Measurements from ENCODE around the gene FAM227A.

The FAM227A gene

DNA sequence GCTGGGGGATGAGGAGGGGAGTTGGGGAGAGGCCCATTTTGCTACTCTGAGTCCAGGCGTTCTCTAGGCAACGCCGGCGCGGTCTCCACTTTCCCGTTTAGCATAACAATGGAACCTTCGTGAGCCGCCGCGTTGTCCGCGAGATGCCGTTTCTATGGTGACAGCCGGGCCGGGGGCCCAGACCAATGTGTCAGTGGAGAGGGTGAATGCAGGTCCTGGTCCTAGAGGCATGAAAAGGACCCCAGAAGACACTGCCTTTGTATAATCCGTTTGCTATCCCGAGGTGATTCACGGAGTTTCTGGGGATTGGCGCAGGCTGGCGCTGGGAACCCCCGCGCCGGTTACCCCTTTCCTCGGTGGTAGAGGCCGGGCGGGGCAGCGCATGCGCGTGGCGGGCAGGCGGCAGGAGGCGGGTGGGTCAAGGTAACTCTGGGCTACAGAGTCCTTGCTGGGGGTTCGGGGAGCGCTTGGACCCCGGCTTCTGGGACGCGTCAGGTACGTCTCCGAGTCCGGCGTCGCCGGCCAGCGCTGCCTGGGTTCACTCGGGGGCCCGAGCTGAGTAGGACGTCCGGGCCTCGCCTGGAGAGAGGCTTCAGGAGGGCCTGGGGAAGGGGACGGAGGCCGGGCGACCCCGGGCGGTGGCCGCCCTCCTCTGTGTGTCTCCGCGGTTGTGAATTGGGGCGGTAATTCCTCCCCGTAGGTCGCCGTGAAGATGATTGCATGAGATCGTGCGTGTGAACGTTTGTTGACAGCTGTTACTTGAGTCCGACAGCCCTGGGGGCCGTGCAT, at the start of gene FAM227A, which contains the start of gene CBY1:
TSS of gene FAM227A (minus strand) at position 137 of the 789 bp plus-strand sequence. CDS start 6,224 bp downstream, outside the sequence.
TSS of gene CBY1 (plus strand) at position 383 of the 789 bp plus-strand sequence. CDS start 11,417 bp downstream, outside the sequence.
- peak; percentile 77 for DNase-seq

GRCh38 chr22:38705235-38706100, 49.3 kb upstream of the FAM227A start, which contains the start of gene GTPBP1:
TSS of gene GTPBP1 (plus strand) at chr22:38705944. CDS start at chr22:38705956, 12 bp downstream.
- peak; percentile 99 for DNase-seq

- DNase-seq: no peak
Observed at GRCh38 chr22:38704654-38705234, 48.6 kb upstream of the FAM227A start.

DNA sequence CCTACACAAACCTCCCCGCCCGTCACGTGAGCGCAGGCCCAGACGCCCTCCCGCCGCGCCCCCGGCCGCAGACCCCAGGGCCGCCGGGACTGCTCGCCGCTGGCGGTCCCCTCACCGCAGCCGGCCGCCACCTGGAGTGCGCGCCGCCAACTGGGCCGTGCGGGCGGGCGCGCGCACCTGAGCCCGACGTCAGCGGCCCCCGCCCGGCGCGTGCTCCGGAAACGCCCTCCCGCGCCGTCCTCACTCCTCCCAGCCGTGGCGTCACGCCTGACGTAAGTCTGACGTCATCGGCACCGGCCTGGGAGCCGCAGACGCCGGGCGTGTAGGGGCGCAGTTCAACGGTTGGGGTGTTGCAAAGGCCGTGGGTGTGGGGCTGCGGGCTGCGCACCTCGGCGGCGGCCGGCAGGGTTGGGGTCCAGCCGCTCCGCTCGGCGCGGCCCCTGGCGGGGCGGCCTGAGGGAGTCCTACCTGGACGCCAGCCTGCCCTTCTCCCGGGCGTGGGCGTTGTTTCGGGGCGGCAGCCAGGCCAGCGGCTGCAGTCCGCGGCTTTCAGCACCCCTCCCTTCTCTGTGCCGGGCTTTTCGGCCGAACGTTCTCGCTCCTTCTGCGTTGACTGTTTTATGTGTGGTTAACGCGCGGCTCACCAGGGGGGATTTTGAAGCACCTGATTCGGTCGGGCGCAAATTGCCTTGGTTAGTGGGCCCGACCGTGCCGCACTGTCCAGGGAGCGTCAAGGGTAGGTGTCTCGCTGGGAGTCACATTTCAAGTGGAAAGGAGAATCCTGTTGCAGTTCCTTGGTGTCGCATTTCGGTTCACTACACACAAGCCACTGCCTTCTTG, 44.8 kb upstream of the FAM227A start, which contains the start of gene JOSD1:
TSS of gene JOSD1 (minus strand) at position 155 of the 840 bp plus-strand sequence. CDS start 956 bp downstream, outside the sequence.
- DNase-seq: peak; percentile 40

DNA sequence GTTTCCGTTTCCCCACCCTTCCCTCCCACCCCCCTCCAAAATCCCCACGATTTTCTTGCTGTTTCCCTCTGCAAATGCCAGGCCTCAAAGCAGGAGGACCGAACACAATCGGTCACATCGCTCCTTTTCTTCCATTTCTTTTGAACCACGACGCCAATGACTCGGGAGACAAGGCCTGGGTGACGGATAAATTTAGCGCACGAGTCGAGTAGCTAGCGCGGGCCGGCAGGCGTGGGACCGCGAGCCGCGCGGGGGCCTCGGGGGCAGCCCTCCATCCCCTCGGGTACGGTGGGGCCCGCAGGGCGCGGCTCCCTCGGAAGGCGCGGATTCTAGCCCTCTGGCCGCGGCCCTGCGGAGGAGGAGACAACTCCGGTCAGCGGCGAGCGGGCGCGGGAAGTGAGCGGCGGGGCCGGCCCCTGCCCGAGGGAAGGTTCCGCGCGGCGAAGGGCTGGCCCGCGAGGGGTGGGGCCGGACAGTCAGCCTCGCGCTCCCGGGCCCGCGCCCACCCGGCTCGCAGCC, 44.1 kb upstream of the FAM227A start:
- DNase-seq: no peak

GRCh38 chr22:38699784-38700183, 43.6 kb upstream of the FAM227A start:
- no peak for DNase-seq

DNA sequence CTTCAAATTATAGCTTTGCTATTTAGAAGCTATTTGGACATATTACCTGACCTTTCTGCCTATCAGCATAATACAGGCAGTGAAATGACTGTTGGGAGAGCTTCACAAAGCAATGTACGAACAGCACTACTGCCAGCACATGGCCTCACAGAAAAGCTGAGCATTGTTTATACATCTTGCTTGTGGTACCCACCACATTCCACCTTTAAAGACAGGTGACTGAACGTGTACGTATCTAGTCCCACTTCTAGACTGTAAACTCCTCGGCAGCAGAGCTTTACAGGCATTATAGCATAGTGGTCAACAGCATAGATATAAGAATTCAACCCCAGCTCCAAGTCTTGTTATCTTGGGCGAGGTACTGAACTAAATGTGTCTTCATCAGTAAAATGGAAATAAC, 43.0 kb upstream of the FAM227A start:
- DNase-seq: no peak

- no peak for DNase-seq
Observed at GRCh38 chr22:38698407-38699094, 42.4 kb upstream of the FAM227A start.

- DNase-seq: no peak
Observed at GRCh38 chr22:38697425-38698089, 41.4 kb upstream of the FAM227A start.

- DNase-seq: no peak
Observed at GRCh38 chr22:38696606-38697424, 40.6 kb upstream of the FAM227A start.

GRCh38 chr22:38694940-38695339, 38.7 kb upstream of the FAM227A start:
- DNase-seq: no peak

DNA sequence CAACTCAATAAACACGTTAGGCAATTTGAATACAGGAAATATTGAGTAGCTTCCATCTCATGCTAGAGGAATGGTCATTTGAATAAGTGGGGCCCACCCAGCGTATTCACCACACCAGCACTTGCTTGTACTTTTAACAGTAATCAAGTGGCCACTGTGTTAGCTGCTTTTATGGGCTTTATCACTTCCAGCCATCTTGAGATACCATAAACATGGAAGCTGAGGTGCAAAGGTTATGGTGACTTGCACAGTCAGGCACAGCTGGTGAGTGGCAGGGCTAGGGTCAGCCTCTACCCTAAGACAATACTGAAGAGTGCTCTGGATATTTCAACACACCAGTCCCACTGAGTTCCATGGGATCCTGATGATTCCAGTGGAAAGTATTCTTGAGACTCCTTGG, 37.9 kb upstream of the FAM227A start:
- no peak for DNase-seq

- no peak for DNase-seq
Observed at GRCh38 chr22:38689651-38690050, 33.5 kb upstream of the FAM227A start.

DNA sequence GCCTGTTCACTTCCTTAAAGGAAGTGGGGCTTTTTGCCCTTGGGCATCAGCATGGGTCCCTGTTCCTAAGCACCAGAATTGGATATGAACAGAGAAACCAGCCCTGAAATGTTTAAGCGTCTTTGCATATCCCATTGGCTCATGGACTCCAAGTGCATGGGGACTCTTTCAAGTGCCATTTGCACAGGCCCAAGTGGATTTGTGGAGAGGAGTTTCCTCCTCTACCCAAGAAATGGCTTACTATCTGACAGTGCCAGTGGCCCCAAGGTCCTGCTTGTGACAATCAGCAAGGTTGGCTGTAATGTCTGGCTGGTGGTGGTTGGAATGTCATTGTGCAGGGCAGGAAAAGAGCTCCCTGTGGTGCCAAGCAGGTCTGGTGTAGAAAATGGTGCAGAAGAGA, 29.6 kb upstream of the FAM227A start:
- DNase-seq: no peak

- no peak for DNase-seq
Observed at GRCh38 chr22:38684895-38685294, 28.7 kb upstream of the FAM227A start.

DNA sequence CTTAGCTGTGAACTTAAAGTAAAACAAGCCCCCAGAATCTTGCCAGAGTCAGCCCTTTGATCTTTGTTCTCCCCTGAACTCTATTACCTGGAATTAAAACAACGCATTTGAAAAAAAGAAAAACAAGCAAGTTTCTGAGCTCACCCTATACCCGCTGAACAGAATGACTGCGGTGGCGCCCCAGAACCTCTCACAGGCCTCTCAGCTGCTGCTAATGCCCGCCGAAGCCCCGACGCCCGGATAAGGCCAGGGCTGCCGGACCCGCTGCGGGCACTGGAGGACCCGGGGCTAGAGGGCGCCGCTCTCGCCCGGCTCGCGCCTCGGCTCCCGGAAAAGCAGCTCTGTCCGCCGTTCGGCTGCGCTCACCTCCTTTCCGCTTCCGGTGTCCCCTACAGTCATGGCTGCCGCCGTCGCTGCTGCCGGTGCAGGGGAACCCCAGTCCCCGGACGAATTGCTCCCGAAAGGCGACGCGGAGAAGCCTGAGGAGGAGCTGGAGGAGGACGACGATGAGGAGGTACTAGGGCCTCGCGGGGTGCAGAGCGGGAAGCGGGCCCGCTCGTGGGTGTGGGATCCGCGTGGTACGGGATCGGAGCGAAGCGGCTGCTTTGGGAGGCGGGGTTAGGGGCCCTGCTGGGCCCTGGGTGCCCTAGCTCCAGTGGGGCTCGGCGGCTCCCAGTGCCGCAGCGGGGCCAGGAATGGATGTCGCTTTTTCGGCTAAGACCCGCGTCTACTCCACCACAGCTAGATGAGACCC, 25.6 kb upstream of the FAM227A start, which contains the start of gene TOMM22:
TSS of gene TOMM22 (plus strand) at position 376 of the 754 bp plus-strand sequence. CDS start at position 398, 22 bp downstream.
- DNase-seq: peak; percentile 22

- no peak for DNase-seq
Observed at GRCh38 chr22:38675833-38676232, 19.6 kb upstream of the FAM227A start.

GRCh38 chr22:38674888-38675287, 18.7 kb upstream of the FAM227A start:
- no peak for DNase-seq
